Raji (cell line): Measurements from ENCODE around the gene SLC4A8.
A peak's percentile ranks its signal among the peaks of the same experiment; 100 is the strongest.

Experiments
- POLR2A ChIP-seq: IDR thresholded peaks from 2 replicates; pipeline ENCODE4 v1.6.1; 2011; ENCODE audit warnings: low read depth, low read length, control low read depth; ENCODE audit not compliant: insufficient read depth

The SLC4A8 gene

GRCh38 chr12:51424662-51425539, at the start of gene SLC4A8:
Gene SLC4A8 (plus strand): TSS chr12:51424831. CDS start chr12:51424988, 157 bp downstream.
- TF ChIP-seq POLR2A, result peak; percentile 44

- TF ChIP-seq POLR2A, result no peak
These were observed 49.8 kb upstream of the SLC4A8 start for GRCh38 chr12:51374856-51375255.

GRCh38 chr12:51377099-51377984, 47.3 kb upstream of the SLC4A8 start:
- TF ChIP-seq POLR2A, result no peak

GRCh38 chr12:51378749-51379148, 45.9 kb upstream of the SLC4A8 start:
- no peak for TF ChIP-seq POLR2A

GRCh38 chr12:51379571-51379970, 45.1 kb upstream of the SLC4A8 start:
- no peak for TF ChIP-seq POLR2A

- TF ChIP-seq POLR2A, result no peak
These were observed 43.2 kb upstream of the SLC4A8 start for GRCh38 chr12:51381226-51382079.

GRCh38 chr12:51382173-51382572, 42.5 kb upstream of the SLC4A8 start:
- no peak for TF ChIP-seq POLR2A

GRCh38 chr12:51383269-51383905, 41.2 kb upstream of the SLC4A8 start:
- no peak for TF ChIP-seq POLR2A

- TF ChIP-seq POLR2A, result no peak
These were observed 38.3 kb upstream of the SLC4A8 start for GRCh38 chr12:51386351-51386750.

- TF ChIP-seq POLR2A, result no peak
These were observed 36.4 kb upstream of the SLC4A8 start for GRCh38 chr12:51388069-51388799.

- TF ChIP-seq POLR2A, result no peak
These were observed 35.8 kb upstream of the SLC4A8 start for GRCh38 chr12:51388846-51389245.

- TF ChIP-seq POLR2A, result no peak
These were observed 35.2 kb upstream of the SLC4A8 start for GRCh38 chr12:51389302-51389999.

- no peak for TF ChIP-seq POLR2A
These were observed 34.2 kb upstream of the SLC4A8 start for GRCh38 chr12:51390457-51390856.
